Globus pallidus (tissue), 1 donor: ENCODE measurements around the gene GRIN2A.

Source experiments
- DNase-seq: peaks from one replicate; pipeline ENCODE4 v3.0.0-alpha.2; 2015; ENCODE audit warnings: low spot score

GRIN2A gene

DNA sequence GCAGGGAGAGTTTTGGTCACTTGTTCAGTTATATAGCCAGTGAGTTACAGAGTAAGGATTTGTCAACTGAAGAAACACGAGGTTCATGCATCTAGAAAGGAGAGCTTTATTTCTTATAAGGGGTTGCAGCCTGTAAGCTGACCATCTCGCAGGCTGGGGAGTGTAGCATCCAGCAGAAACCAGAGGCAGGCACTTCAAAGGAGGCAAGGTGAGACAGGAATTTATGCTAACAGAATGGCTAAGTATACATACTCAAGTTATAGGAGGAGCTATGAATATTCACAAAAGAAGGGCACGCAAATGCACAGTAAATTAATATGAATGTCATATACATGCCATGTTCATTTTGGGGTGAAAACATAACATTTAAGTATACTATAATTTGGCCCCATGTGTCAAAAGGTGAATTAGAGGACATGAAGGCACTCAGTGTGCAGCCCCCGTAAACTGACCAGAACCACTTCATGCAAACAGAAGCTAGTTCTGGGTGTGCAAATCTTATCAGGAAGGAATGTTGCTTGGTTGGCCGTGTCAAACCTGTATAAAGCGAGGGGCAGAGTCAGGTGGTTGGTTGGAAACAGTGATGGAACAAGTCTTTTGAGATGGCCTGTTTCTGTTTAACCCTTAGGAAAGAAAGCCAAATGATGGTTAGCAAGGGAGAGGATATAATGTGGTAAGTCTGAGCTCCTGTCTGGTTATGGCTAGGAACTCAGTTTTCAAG lies 97.0 kb downstream of the GRIN2A start:
- DNase-seq, result no peak

DNA sequence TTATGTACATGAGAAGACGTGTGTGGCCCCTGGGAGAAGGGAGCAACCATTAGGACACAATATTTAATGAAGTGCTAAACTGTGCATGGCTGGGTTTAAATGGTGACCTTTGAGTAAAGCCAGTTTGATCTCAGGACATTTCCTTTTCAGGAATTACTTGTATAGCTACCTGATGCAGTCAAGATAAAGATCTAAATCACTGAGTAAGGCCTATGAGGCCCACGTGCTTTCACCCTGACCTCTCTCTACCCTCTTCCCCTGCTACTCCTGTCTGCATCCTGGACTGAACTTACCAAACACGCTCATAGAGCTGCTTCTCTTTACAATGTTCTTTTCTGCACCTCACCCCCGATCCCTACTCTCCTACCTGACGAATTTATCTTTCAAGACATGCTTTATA lies 98.9 kb downstream of the GRIN2A start:
- no peak for DNase-seq

DNA sequence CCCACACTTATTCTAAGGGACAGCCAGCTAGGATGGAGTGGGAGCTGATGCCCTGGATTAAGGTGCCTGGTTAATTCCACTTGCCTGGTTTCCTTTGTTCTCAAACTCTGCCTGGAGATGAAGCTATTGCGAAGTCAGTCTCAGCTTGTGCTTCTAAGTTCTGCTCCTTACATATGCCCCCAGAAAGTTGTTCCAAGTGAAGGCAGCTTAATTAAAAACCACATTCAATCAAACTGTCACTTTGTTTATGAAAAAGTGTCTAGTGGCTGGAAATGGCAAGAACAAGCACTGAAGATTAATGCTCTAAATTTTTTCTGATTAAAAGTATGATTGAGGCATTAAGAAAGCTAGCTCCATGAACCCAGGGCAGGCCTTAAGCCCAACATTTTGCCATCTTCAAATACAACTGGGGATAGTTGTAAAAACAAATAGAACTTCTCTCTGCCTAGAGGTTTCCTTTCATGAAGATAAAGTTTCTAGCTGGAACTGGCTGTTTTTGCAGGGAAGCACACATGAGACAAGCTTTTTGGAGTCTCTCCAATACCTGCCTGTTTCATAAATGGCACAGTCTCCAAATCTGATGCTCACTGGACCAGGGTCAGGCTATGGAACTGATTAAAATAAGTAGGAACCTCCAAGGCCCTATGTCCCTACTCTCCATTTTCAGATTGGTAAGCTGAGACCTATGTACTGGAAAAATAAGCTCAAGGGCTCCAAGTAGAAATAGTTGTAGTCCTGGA lies 100.9 kb downstream of the GRIN2A start:
- DNase-seq, result no peak

DNA sequence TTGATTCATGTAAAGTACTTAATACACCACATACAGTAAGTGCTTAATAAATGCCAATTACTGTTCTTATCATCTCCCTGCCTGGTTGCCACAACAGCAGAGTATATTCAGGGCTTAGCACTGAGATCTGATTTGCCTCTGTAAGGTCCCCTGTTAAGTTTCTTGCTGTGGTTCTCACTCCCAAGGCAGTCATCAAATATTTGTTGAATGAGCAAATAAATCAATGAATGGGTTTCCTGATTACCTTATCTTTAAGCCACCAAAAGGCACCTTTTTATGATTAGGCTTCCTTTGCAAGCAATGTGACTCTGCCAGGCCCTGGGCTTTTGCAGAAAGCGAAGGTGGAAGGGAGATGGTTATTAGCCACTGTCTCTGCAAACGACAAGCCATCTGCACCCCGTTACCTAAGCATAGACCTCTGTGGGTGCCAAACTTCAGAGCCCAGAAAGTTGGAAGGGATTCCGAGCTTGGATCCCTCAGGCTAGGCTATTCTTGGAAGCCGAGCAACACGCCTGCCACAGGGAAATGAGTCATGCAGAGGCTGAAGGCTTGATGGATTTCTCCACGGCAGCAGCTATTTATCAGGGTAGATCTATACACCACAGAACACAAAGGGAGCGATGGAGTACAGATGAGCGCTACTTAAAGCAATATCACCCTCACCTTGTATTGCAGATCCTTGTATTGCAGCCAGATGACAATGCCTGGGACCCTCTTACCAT lies 102.0 kb downstream of the GRIN2A start:
- peak; percentile 34 for DNase-seq

DNA sequence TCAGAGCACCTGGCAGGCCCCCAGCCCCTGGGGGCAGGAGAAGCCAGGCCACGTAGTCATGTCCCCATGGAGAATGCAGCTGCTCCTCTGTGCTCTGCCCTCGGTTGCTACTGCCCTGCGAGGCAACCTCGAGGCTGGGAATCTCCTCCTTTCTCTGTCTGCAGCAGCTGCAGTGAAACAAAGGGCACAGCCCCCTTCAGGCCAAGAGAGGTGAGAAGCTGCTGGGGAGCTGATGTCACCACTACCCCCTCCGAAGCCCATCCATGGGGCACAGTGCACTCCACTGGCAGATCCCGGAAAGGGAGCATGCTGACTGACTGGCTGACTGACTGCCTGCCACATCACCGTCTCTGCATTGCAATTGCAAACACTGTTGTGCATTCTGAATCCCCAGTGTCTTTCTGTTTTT lies 103.7 kb downstream of the GRIN2A start:
- DNase-seq, result peak; percentile 33

DNA sequence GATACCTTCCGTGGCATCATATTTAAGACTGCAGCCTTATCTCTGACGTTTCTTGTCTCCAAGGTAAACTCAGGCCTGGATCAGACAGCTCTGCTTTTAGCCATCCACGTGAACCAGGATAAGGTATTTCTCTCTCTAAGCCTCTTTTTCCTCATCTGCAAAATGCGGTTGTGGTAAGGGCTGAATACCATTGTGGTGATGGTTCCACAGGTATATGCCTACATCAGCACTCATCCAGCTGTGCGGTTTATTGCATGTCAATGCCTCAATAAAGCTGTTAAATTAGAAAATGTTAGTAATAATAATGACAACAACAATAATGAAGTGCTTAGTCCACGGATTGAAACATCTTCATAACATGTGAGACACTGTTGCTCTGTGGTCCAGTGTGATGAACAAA lies 104.4 kb downstream of the GRIN2A start:
- no peak for DNase-seq

DNA sequence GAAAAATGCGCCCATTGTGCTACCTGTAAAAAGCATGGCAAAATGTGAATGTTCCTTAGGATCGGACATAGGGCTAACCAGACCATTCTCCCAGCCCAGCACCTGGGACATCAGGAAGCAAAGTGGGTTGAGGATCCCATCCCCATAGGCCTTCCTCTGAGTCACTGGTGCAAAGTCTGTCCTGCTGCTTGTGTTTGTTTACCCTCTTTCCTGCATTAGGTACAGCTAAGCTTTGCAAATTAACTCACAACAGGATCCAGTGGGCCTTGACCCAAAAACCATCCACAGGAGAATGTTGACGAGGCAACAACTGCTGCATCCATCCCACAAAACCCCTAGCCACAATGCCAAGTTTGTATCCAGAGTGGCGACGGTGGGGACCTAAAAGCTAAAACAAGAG lies 106.2 kb downstream of the GRIN2A start:
- DNase-seq, result no peak

DNA sequence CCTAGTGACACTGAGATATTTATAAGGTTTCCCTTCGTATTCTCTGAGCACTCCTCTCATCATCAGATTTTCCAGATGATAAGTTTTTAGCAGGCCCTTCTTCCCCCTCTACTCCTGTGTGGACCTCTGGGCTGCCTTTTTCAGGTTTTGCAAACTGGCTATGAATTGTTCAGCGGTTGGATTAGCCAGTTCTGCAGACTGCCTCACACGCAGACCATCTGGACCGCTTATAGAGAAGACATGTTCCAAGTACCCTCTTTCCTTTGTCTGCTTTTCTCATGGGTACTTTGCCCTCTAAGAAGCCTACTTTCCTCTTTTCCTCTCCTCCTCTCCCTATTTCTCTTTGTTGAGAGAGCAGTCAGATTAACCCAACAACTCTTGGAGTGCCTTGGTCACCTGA lies 111.6 kb downstream of the GRIN2A start:
- no peak for DNase-seq

DNA sequence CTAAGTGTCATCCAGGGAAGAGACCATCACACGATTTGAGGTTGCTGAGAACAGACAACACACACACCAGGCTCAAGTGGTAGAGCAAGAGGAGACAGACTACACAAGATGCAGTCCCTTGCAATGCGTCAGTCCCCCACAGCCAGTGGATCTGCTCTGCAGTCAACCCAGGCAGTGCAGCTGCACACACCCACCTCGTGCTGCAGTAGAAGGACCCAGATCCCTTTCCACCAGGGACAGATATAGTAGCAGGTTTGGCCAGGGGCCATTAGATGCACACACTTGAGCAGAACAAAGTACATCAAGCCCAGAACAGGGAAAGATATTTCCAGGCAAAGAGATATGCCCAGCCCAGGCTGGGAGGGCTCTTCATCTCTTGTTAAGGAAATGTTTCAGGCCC lies 112.9 kb downstream of the GRIN2A start:
- DNase-seq, result no peak

DNA sequence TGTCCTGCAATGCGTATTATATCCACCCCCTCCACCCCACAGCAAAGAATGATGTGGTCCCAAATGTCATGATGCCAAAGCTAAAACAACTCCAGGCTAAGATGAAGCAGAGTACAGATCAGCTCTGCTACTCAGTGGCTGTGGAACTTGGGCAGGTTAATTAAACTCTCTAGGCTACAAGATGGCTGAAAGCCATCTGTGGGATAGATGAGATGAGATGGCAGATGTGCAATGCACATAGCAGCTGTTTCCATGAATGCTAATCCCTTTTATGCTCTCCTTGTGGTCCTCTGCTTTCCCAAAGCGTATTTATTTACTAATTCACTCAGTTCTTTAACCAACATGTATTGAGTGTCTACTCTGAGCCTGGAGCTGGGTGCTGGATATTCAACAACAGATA lies 114.4 kb downstream of the GRIN2A start:
- no peak for DNase-seq

DNA sequence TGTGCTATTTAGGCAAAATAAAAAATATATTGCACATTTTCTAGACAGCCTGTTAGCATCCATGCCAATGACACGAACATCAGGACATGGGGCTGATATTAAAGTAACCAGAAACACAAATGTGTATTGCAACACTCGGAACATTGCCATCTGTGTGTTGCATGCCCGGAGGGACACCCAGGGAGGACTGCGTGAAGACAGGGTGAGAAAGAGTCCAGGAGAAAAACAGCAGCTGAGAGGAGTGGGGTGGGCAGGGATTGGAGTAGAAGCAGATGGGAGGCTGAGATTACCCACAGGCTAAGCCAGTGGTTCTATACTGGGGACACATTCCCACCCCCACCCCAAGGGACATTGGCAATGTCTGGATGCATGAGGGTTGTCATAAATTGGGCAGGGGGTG lies 114.8 kb downstream of the GRIN2A start:
- no peak for DNase-seq

DNA sequence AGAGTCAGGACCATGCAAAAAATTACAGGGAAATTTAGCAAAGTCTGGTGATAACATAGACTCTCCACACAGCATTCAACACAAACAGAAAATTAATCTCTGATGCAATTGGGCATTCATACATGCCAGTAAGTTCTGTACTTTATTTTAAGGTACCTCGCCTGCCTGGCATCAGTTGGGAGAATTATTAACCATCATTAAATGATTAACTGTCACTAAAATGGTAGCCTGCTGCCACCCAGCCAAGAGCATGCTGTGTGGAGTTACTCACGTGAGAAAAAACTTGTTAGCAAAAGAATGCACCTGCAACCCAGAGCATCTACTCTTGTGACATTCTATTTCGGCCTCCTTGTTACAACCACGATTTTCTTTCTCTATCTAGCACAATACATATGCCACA lies 117.2 kb downstream of the GRIN2A start:
- no peak for DNase-seq

DNA sequence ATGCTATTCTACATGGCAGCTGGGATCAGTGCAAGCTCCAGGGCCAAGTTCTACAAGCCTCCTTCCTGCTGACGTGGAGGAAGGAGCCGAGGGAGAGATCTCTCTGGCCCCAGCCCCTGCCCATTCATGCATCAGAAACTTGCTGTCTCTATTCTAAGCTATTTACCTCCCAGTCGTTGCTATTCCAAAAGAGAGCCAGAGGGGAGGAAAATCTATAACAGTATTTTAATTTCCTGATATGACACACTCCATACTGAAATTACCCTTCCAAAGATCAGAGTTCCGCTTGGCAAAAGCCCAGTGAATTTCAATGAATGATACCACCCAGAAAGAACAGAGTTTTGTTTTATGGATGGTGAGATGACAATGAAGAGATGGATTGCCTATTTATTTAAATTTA lies 133.4 kb downstream of the GRIN2A start:
- no peak for DNase-seq

DNA sequence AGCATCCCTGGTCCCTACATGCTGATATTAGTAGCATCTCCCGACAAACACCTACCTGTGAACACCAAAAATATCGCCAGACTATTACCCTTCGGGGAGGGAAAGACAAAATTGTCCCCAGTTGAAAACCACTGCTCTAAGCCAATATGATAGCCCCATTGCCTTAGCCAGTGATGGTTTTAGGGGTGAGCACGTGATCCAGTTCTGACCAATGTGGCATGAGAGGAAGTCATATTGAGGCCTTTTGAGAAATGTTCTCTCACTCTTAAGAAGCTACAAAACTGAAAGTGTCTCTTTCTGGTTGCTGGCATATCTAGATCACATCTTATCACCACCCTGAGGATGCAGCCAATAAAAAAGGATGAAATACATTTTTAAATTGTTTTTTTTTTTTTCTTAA lies 136.3 kb downstream of the GRIN2A start:
- DNase-seq, result no peak

DNA sequence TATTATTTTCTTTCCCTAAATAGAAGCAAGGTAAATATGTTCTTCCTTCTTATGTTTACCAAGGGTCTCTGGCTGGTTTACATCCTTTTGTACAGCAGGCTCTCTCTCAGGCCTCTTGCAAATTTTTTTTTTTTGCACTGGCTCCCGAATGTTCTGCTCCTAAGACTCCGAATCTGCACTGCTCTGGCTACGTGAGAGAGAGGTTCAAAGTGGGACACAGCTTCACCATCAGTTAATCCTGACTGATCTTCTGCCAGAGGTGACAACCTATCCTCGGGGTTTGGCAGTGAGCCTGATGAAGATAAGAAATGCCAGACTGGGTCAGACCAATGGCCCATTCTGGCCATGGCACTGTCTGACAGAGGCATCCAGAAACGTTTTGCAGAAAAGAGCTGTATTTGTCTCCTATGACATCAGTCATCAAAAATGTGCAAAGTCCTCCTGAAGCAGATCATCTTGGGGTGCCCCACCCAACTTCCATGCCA lies 136.9 kb downstream of the GRIN2A start:
- DNase-seq, result no peak

DNA sequence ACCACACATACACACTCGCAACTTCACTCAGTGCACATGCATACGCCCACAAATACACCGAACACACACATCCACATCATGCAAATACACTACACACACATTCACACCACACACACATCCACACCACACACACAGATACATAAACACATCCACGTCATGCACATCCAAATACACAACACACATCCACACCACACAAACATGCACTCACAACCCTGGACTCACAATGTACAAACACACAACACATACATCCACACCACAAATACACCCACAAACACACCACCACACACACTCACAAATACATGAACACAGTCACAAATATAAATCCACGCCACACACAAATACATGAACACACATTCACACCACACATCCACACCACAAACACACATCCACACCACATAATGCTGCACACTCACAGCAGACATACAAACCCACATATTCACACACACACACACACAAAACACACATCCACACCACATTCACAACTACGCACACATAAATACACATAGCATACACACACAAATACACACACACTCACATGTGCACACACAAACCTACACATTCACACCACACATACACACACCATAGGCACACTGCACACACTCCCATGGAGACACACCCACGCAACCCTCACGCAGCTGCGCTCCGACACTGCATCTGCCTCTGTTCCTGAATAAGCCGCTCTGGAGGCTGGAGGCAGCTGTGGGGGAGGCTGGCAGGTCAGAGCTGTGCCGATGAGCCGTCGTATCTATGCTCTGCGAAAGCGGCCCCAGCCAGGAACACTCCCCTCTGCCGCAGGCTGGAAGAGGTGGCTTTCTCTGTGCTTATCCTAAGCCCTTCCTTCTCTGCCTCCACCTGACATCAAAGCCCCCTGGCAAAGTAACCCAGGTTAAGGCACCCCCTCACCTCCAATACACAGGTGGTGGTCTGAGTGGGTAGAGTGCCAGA lies 141.8 kb downstream of the GRIN2A start:
- no peak for DNase-seq

DNA sequence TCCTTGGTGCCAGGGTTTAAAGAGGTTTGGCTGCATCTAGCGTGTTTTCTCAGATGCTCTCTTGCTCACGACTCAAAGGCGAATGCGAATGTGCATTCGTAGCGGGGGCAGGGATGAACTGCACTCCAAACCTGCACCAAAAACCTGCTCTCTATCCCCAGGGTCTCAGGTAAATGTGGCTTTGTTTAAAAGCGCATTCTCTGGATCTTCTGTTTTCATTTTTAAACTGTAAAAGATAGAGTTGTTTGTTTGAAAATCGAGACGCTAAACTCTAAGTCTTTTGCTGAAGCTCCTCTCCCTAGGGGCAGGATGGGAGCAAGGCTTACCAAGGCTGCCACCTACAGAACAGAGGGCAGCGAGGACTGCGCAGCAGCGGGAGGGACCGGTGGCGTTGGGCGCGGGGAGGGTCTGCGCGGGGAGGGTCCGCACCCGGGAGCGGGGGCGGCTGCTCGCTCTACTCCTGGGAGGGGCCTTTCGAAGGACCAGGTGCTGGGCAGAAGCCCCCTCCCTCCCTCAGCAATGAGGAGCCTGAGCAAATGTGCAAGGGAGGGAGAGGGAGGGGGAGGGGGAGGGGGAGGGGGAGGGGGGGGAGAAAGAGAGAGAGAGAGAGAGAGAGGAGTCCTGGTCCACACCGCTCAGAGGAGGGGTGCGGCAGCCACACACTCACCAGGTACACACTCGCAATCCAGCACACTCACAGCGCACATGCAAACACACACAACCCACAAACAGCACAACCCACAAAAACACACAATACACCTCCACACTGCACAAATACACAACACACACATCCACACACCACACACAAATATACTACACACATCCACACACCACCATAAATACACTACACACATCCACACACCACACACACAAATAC lies 142.8 kb downstream of the GRIN2A start:
- DNase-seq, result peak; percentile 90

DNA sequence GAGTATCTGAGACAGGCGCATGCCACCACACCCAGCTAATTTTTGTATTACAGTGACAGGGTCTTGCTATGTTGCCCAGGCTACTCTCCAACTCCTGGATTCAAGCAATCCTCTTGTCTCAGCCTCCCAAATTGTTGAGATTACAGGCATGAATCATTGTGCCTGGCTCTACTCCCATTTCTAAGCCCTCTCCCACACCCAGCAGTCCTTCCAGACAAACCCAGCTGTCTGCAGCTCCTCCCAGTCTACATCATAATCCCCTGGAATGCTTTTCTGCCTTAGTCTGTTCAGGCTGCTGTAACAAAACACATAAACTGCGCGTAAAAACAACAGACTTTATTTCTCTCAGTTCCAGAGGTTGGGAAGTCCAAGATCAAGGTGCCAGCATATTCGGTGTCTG lies 144.5 kb downstream of the GRIN2A start:
- no peak for DNase-seq

DNA sequence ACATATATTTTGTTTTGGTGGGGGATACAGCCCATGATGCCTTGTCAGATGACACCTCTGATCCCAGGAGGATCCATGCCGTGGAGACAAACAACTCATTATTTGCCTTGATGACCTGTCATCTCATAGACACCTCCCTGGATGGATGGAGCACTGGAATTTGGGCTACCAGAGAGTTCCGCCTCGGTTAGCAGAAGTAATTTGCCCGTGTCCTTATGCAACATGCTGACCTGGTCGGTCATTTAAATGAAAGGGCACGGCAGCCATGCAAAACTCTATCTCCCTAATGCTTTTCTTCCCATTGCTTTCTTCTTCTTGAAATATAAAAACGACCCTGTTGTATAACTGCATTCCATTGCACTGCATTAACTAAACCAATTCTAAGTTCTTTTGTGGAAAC lies 145.3 kb downstream of the GRIN2A start:
- DNase-seq, result no peak

DNA sequence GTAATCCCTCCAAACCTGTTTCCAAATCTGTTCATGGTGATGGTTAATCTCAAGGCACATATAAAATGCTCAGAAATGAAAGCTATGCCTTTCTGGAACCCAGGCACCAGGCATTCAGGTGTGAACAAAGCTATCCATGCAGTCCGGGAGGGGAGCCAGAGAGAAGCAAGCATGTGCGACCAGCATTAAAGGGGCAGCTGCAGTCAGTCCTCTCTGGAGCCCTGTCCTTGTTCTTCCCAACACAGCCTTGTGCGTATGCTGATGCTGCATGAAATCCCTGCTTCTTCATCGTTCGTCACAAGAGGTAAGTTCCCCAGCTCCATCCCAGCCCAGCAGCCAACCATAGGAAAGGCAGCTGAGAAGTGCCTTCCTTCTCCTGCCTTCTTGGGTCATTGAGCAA lies 148.7 kb downstream of the GRIN2A start:
- no peak for DNase-seq

DNA sequence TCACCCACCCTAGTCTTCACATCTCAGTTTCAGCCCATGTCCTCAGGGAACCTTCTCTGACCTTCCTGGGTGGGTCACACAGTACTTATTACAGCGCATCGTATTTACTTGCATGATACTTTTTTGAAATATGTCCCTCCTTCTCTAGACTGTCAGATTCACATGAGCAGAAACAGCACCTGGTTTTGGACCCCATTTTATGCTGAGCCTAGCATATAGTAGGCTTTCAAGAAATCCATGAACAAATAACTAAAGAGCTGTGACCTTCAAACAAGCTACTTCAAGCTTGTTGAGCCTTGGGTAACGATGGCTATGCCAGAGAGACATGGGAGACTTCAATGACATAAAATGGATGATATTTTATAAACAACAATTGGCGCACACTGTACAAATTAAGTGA lies 150.3 kb downstream of the GRIN2A start:
- no peak for DNase-seq
